H1 (cell line): ENCODE measurements around the gene TMEM255B. TPM values are rescaled to one million over a fixed set of nuclear protein-coding genes. Genes with fewer than 3 reads are reported as not detected.
A peak's percentile ranks its signal among the peaks of the same experiment; 100 is the strongest.

Experiments
- CTCF ChIA-PET: fragments of 300-600 bp; sonication (Branson Sonifier 250); formaldehyde crosslinking; loops from one replicate; lab custom pipeline; 2021; ENCODE audit not compliant: partially characterized antibody; lab: Charles Lee
- POLR2A ChIA-PET: fragments of 300-600 bp; sonication (Branson Sonifier 250); formaldehyde crosslinking; loops from one replicate; lab custom pipeline; 2021; ENCODE audit warnings: inconsistent platforms; ENCODE audit not compliant: partially characterized antibody; lab: Charles Lee
- DNase-seq, 2 experiments: peaks; one replicate each; pipeline versions ENCODE4 v3.0.0 to v3.0.0-alpha.2; 2010 to 2022; ENCODE audit warnings: low spot score in 2 of 2, low read depth in 1 of 2, mixed read lengths in 1 of 2
- FAIRE-seq: peaks from 2 replicates; lab custom pipeline; 2011; peaks lifted over from hg19 to GRCh38; lab: Jason Lieb, UNC
- H2AFZ ChIP-seq: 2 replicates; pipeline ENCODE4 v1.8.1; 2012; ENCODE audit warnings: low read length, inconsistent platforms
- H2AK5ac ChIP-seq: 2 replicates; pipeline ENCODE4 v1.6.1; 2013; ENCODE audit warnings: low read depth, low read length
- H2BK120ac ChIP-seq: replicated peaks from 2 replicates; pipeline ENCODE3; 2013; ENCODE audit warnings: low read depth, low read length, inconsistent platforms
- H2BK12ac ChIP-seq: 2 replicates; pipeline ENCODE4 v1.6.1; 2013; ENCODE audit warnings: low read depth, low read length
- H2BK15ac ChIP-seq: 2 replicates; pipeline ENCODE4 v1.6.1; 2013; ENCODE audit warnings: low read length
- H2BK20ac ChIP-seq: 2 replicates; pipeline ENCODE4 v1.6.1; 2013; ENCODE audit warnings: low read length
- H2BK5ac ChIP-seq: 2 replicates; pipeline ENCODE4 v1.6.1; 2013; ENCODE audit warnings: low read depth, low read length
- H3K14ac ChIP-seq: 2 replicates; pipeline ENCODE4 v1.6.1; 2013; ENCODE audit warnings: inconsistent platforms; ENCODE audit not compliant: insufficient read length
- H3K18ac ChIP-seq: 2 replicates; pipeline ENCODE4 v1.6.1; 2013; ENCODE audit warnings: low read length; ENCODE audit errors: extremely low read depth
- H3K23ac ChIP-seq: 2 replicates; pipeline ENCODE4 v1.6.1; 2013; ENCODE audit warnings: inconsistent platforms; ENCODE audit not compliant: insufficient read length
- H3K23me2 ChIP-seq: 2 replicates; pipeline ENCODE4 v1.6.1; 2013; ENCODE audit warnings: low read depth, low read length
- H3K27ac ChIP-seq: 2 replicates; pipeline ENCODE4 v1.6.1; 2011; ENCODE audit warnings: low read depth, low read length, inconsistent platforms
- H3K27me3 ChIP-seq, 4 experiments: replicated peaks in 1 of 4; 1 replicate in 1 of 4; 2 replicates in 3 of 4; pipeline versions ENCODE4 v1.6.1 to v1.8.1; 2011 to 2013; ENCODE audit warnings: low read length in 3 of 4, mild to moderate bottlenecking in 3 of 4, inconsistent platforms in 2 of 4, mixed read lengths in 2 of 4, moderate library complexity in 1 of 4; ENCODE audit not compliant: control insufficient read depth in 3 of 4, insufficient read depth in 3 of 4; ENCODE audit errors: extremely low read depth in 1 of 4
- H3K36me3 ChIP-seq, 4 experiments: 2 replicates each; pipeline versions ENCODE4 v1.6.1 to v1.8.1; 2011 to 2013; ENCODE audit warnings: mild to moderate bottlenecking in 4 of 4, low read length in 3 of 4, moderate library complexity in 2 of 4, control low read depth in 1 of 4, inconsistent platforms in 1 of 4; ENCODE audit not compliant: insufficient read depth in 4 of 4, control insufficient read depth in 2 of 4
- H3K4ac ChIP-seq: replicated peaks from 2 replicates; pipeline ENCODE3; 2013; ENCODE audit warnings: low read length, low read depth, mixed read lengths, inconsistent platforms; ENCODE audit not compliant: insufficient read length
- H3K4me1 ChIP-seq, 4 experiments: replicated peaks in 1 of 4; 1 replicate in 1 of 4; 2 replicates in 3 of 4; pipeline versions ENCODE4 v1.6.1 to v1.8.1; 2011 to 2013; ENCODE audit warnings: low read length in 3 of 4, inconsistent platforms in 2 of 4, mixed read lengths in 1 of 4; ENCODE audit not compliant: insufficient read depth in 4 of 4, control insufficient read depth in 3 of 4
- H3K4me2 ChIP-seq, 2 experiments: 2 replicates each; pipeline versions ENCODE4 v1.6.1 to v1.8.1; 2011 to 2013; ENCODE audit warnings: low read depth in 2 of 2, low read length in 2 of 2, control low read depth in 1 of 2, inconsistent platforms in 1 of 2, mild to moderate bottlenecking in 1 of 2; ENCODE audit not compliant: insufficient read depth in 1 of 2
- H3K4me3 ChIP-seq, 4 experiments: fragments of 200-600, 300-600 bp in 1 of 4; sonication (generic), shearing (Covaris generic), sonication (Bioruptor Twin) in 1 of 4; 2 replicates each; pipeline versions ENCODE4 v1.5.1 to v1.8.1; 2011 to 2016; ENCODE audit warnings: low read length in 4 of 4, low read depth in 3 of 4, control low read depth in 2 of 4, inconsistent platforms in 2 of 4, mild to moderate bottlenecking in 2 of 4, mixed read lengths in 1 of 4, moderate library complexity in 1 of 4; ENCODE audit not compliant: insufficient read depth in 2 of 4; ENCODE audit errors: extremely low read depth in 1 of 4
- H3K56ac ChIP-seq: replicated peaks from 2 replicates; pipeline ENCODE3; 2013; ENCODE audit warnings: low read depth, mild to moderate bottlenecking, mixed read lengths, low read length, inconsistent platforms; ENCODE audit not compliant: insufficient read length
- H3K79me1 ChIP-seq: 2 replicates; pipeline ENCODE4 v1.6.1; 2013; ENCODE audit warnings: low read depth, low read length, control low read depth
- H3K79me2 ChIP-seq, 2 experiments: 2 replicates each; pipeline versions ENCODE4 v1.6.1 to v1.8.1; 2012 to 2013; ENCODE audit warnings: low read length in 2 of 2, mild to moderate bottlenecking in 2 of 2, inconsistent platforms in 1 of 2; ENCODE audit not compliant: insufficient read depth in 2 of 2, control insufficient read depth in 1 of 2
- H3K9ac ChIP-seq, 4 experiments: replicated peaks in 1 of 4; 1 replicate in 1 of 4; 2 replicates in 3 of 4; pipeline versions ENCODE4 v1.6.1 to v1.8.1; 2011 to 2013; ENCODE audit warnings: low read depth in 3 of 4, low read length in 3 of 4, control low read depth in 2 of 4, mild to moderate bottlenecking in 2 of 4, moderate library complexity in 2 of 4, inconsistent platforms in 1 of 4; ENCODE audit errors: extremely low read depth in 1 of 4
- H3K9me3 ChIP-seq, 2 experiments: 2 replicates each; pipeline versions ENCODE4 v1.6.1 to v1.8.1; 2012 to 2013; ENCODE audit warnings: mild to moderate bottlenecking in 2 of 2, moderate library complexity in 2 of 2, control low read depth in 1 of 2, inconsistent platforms in 1 of 2, low read depth in 1 of 2, low read length in 1 of 2, mixed read lengths in 1 of 2; ENCODE audit not compliant: insufficient read depth in 2 of 2
- H4K20me1 ChIP-seq, 2 experiments: replicated peaks in 1 of 2; 2 replicates each; pipeline versions ENCODE3 to v1.8.1; 2011 to 2013; ENCODE audit warnings: inconsistent platforms in 2 of 2, low read length in 2 of 2, mild to moderate bottlenecking in 1 of 2; ENCODE audit not compliant: insufficient read depth in 2 of 2, control insufficient read depth in 1 of 2
- H4K5ac ChIP-seq: 2 replicates; pipeline ENCODE4 v1.6.1; 2013; ENCODE audit warnings: low read length, low read depth, mixed read lengths, inconsistent platforms; ENCODE audit not compliant: insufficient read length
- H4K8ac ChIP-seq: 2 replicates; pipeline ENCODE4 v1.8.0; 2013; ENCODE audit warnings: mild to moderate bottlenecking, moderate library complexity, low read length, inconsistent platforms; ENCODE audit not compliant: insufficient read depth; ENCODE audit errors: extremely low read depth
- H4K91ac ChIP-seq: replicated peaks from 2 replicates; pipeline ENCODE3; 2013; ENCODE audit warnings: low read length, mixed read lengths, inconsistent platforms; ENCODE audit not compliant: insufficient read length
- BACH1 ChIP-seq: IDR thresholded peaks from 2 replicates; pipeline ENCODE4 v1.6.1; 2012; ENCODE audit warnings: low read length, improper control_type of control experiment
- MAFK ChIP-seq: IDR thresholded peaks from 2 replicates; pipeline ENCODE4 v1.6.1; 2012; ENCODE audit warnings: low read depth, mild to moderate bottlenecking, improper control_type of control experiment, low read length
- RFX5 ChIP-seq: IDR thresholded peaks from 2 replicates; pipeline ENCODE4 v1.6.1; 2011; ENCODE audit warnings: low read depth, low read length, improper control_type of control experiment, borderline replicate concordance
- WGBS, 2 experiments: shearing (Covaris generic) in 1 of 2; methylation state at CpG; one replicate each; pipeline versions ENCODE4 v1.1.6 to v1.1.7; 2013 to 2015; ENCODE audit warnings: low lambda C conversion rate in 2 of 2, mixed read lengths in 2 of 2, inconsistent platforms in 1 of 2, low coverage in 1 of 2, missing lambda C conversion rate in 1 of 2; ENCODE audit not compliant: insufficient replicate concordance in 2 of 2, insufficient coverage in 1 of 2, insufficient read length in 1 of 2; ENCODE audit errors: extremely low coverage in 1 of 2, missing lambda C conversion rate in 1 of 2; 5-methylcytosine and 5-hydroxymethylcytosine counted together
- polyA plus RNA-seq, 7 experiments: library from polyadenylated mRNA; depleted of rRNA in 3 of 7; stranded (reverse) in 5 of 7; unstranded in 2 of 7; fragments of >200 nt in 5 of 7; fragments of 200-250 nt in 2 of 7; gene quantifications; 1 replicate in 5 of 7; 2 replicates in 1 of 7; 4 replicates in 1 of 7; pipeline versions ENCODE4 v1.2.1 to v1.2.3, GENCODE V29; 2011 to 2013; ENCODE audit warnings: missing spikeins in 2 of 7, mixed read lengths in 2 of 7
- total RNA-seq: library from RNA; stranded (reverse); fragmentation: NEBNext Ultra II Directional; extraction: Animal tissue kit (Norgen Biotek cat#: 25700); gene quantifications from 2 replicates; pipeline ENCODE4 v1.2.1, GENCODE V29; 2021

The TMEM255B gene
- total and polyA plus RNA-seq, 2 of the 8 experiments (the other 6 are each of a cell fraction or from before 2014, with no cell fraction given): 3.4 to 4.4 TPM

DNA sequence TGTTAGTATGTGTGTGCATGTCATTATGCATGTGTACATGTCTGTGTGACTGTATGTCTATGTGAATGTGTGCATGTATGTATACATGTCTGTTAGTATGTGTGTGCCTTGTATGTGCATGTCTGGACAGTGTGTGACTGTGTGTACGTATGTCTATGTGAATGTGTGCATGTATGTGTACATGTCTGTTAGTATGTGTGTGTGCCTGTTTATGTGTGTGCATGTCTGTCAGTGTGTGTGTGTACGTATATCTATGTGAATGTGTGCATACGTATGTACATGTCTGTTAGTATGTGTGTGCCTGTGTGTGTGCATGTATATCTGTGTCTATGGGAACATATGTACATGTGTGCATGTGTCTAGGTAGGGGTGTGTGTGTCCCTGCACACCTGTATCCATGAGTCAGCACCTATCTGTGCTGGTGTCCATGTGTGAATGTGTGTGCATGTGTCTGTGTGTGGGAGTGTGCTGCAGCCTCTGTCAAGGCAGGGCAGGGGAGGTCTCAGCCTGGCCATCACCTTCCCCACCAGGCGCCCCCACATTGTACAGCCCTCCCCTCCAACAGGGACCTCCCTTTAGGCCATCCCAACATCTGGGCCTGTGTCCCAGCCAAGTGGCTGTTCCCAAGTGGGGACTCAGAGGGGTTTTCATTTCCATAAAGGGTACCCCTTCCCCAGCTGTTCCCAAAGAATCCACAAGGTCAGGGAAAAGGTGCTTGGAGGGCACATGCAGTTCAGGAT, 100.5 kb downstream of the TMEM255B start:
- Histone ChIP-seq H3K18ac (peak overlapping the region; percentile 96), H3K14ac (peak overlapping the region; percentile 8), H2BK5ac (peak overlapping the region; percentile 97), H3K9ac (peak overlapping the region in 1 of 4 experiments; percentile 50; a peak in 2 of 7 replicates), H3K27me3 (peaks cover 0 to 15% (median 10%) of the 10 kb centered on the region in 4 experiments; a peak in 6 of 7 replicates), H4K5ac (peak overlapping the region; percentile 70), H2BK12ac (peak overlapping the region; percentile 99), H3K79me1 (peaks cover 6% of the 10 kb centered on the region), H3K4me1 (peaks cover 16 to 48% (median 29%) of the 10 kb centered on the region in 4 experiments), H3K9me3 (0 out of 4 replicates have a peak, but pooled peaks cover 0 to 2% of the 10 kb centered on the region in 2 experiments), H3K4me2 (peak overlapping the region; percentile 51 to 62; a peak in 3 of 4 replicates), H3K23ac (no peak overlapping the region), H2AK5ac (peak overlapping the region; percentile 100), H2BK120ac (peak overlapping the region; percentile 99), H3K56ac (peak overlapping the region; percentile 28), H2AFZ (no peak overlapping the region), H3K27ac (peak overlapping the region; percentile 94; the same call in 1 of the 2 replicates), H3K4ac (peak overlapping the region; percentile 99), H3K4me3 (peak overlapping the region in 1 of 4 experiments; percentile 5; a peak in 1 of 8 replicates), H4K8ac (0 out of 2 replicates have a peak overlapping the region, but pooled peaks have one; percentile 22), H2BK20ac (peak overlapping the region; percentile 90), H3K79me2 (peaks cover 10 to 30% of the 10 kb centered on the region in 2 experiments), H4K20me1 (peaks cover 0 to 9% of the 10 kb centered on the region in 2 experiments), H2BK15ac (peak overlapping the region; percentile 32), H3K36me3 (no peaks in the 10 kb centered on the region; a peak in 2 of 8 replicates), H4K91ac (peak overlapping the region; percentile 99), H3K23me2 (peaks cover 3% of the 10 kb centered on the region)
- TF ChIP-seq BACH1: peak; percentile 50; the same call in 1 of the 2 replicates
- no peak for TF ChIP-seq RFX5
- 0 out of 2 replicates have a peak, but pooled peaks have one; percentile 27 for TF ChIP-seq MAFK
- WGBS, 2 experiments: 86% methylated on average over 4 of the region's 4 CpGs; no CpG with 5 or more reads in 1 of the 2 experiments
- CTCF ChIA-PET: no interaction called here
- POLR2A ChIA-PET: no interaction called here
- no peak for DNase-seq
- no peak for FAIRE-seq
